Type B pancreatic cell (in vitro differentiated cells): ENCODE results near the gene NAT9. TPM values are rescaled to one million over a fixed set of nuclear protein-coding genes. Genes with fewer than 3 reads are reported as not detected.

Source experiments
- DNase-seq: peaks from one replicate; pipeline ENCODE4 v3.0.0; 2021; ENCODE audit warnings: mixed read lengths; ENCODE audit not compliant: unreplicated experiment; ENCODE audit errors: extremely low spot score
- H3K27ac Mint-ChIP-seq: 2 replicates; pipeline ENCODE4 v1.8.0; 2021; ENCODE audit warnings: mild to moderate bottlenecking, mixed read lengths
- H3K27me3 Mint-ChIP-seq: 2 replicates; pipeline ENCODE4 v1.8.0; 2021; ENCODE audit warnings: mixed read lengths
- H3K36me3 Mint-ChIP-seq: 2 replicates; pipeline ENCODE4 v1.8.0; 2021; ENCODE audit warnings: mixed read lengths
- H3K4me1 Mint-ChIP-seq: one replicate; pipeline ENCODE4 v1.8.0; 2021; ENCODE audit warnings: mixed read lengths; ENCODE audit not compliant: unreplicated experiment
- H3K4me3 Mint-ChIP-seq: 2 replicates; pipeline ENCODE4 v1.8.0; 2021; ENCODE audit warnings: mild to moderate bottlenecking, mixed read lengths
- H3K9me3 Mint-ChIP-seq: 2 replicates; pipeline ENCODE4 v1.8.0; 2021; ENCODE audit warnings: mixed read lengths
- CTCF ChIP-seq: fragments of 200-600 bp; sonication (generic); conservative IDR thresholded peaks from 2 replicates; pipeline ENCODE4 v1.5.0; 2021; ENCODE audit warnings: antibody characterized with exemption, mild to moderate bottlenecking
- total RNA-seq: library from RNA; stranded (reverse); gene quantifications from 2 replicates; pipeline ENCODE4 v1.2.1, GENCODE V29; 2021; ENCODE audit warnings: low replicate concordance

NAT9 gene
- total RNA-seq, 1 donor from 2014 or later: 67.2 TPM

GRCh38 chr17:74807925-74808324, 31.8 kb upstream of the NAT9 start:
- H3K36me3 Mint-ChIP-seq: peaks cover 4% of the 10 kb centered on the region
- TF ChIP-seq CTCF: no peak
- H3K27me3 Mint-ChIP-seq: no peaks in the 10 kb centered on the region
- DNase-seq: no peak
- H3K4me3 Mint-ChIP-seq: no peak overlapping the region
- H3K9me3 Mint-ChIP-seq: no peaks in the 10 kb centered on the region
- peaks cover 10% of the 10 kb centered on the region for H3K4me1 Mint-ChIP-seq
- no peak overlapping the region for H3K27ac Mint-ChIP-seq

GRCh38 chr17:74807441-74807840, 31.3 kb upstream of the NAT9 start:
- no peak overlapping the region for H3K4me3 Mint-ChIP-seq
- no peak for TF ChIP-seq CTCF

GRCh38 chr17:74806334-74806733, 30.2 kb upstream of the NAT9 start:
- Mint-ChIP-seq H3K4me1 (no peaks in the 10 kb centered on the region), H3K27me3 (no peaks in the 10 kb centered on the region), H3K4me3 (no peak overlapping the region), H3K9me3 (no peaks in the 10 kb centered on the region), H3K27ac (no peak overlapping the region), H3K36me3 (peaks cover 4% of the 10 kb centered on the region)
- no peak for TF ChIP-seq CTCF
- DNase-seq: no peak

More at GRCh38 chr17:74807441-74807840, 31.3 kb upstream of the NAT9 start:
- Mint-ChIP-seq H3K9me3 (no peaks in the 10 kb centered on the region), H3K4me1 (peaks cover 6% of the 10 kb centered on the region), H3K36me3 (peaks cover 4% of the 10 kb centered on the region), H3K27ac (no peak overlapping the region), H3K27me3 (no peaks in the 10 kb centered on the region)
- DNase-seq: no peak

- no peak for DNase-seq
These were observed 29.4 kb upstream of the NAT9 start for GRCh38 chr17:74805591-74805991.

GRCh38 chr17:74804683-74805082, 28.5 kb upstream of the NAT9 start:
- H3K36me3 Mint-ChIP-seq: no peaks in the 10 kb centered on the region
- no peaks in the 10 kb centered on the region for H3K27me3 Mint-ChIP-seq
- DNase-seq: no peak
- H3K27ac Mint-ChIP-seq: no peak overlapping the region
- no peaks in the 10 kb centered on the region for H3K9me3 Mint-ChIP-seq
- no peaks in the 10 kb centered on the region for H3K4me1 Mint-ChIP-seq
- no peak for TF ChIP-seq CTCF
- no peak overlapping the region for H3K4me3 Mint-ChIP-seq

More at GRCh38 chr17:74805591-74805991, 29.4 kb upstream of the NAT9 start:
- no peak overlapping the region for H3K27ac Mint-ChIP-seq
- no peak overlapping the region for H3K4me3 Mint-ChIP-seq
- H3K4me1 Mint-ChIP-seq: no peaks in the 10 kb centered on the region
- no peak for TF ChIP-seq CTCF
- H3K27me3 Mint-ChIP-seq: no peaks in the 10 kb centered on the region
- peaks cover 4% of the 10 kb centered on the region for H3K36me3 Mint-ChIP-seq
- no peaks in the 10 kb centered on the region for H3K9me3 Mint-ChIP-seq

- H3K36me3 Mint-ChIP-seq: no peaks in the 10 kb centered on the region
- no peaks in the 10 kb centered on the region for H3K27me3 Mint-ChIP-seq
- no peak overlapping the region for H3K27ac Mint-ChIP-seq
- H3K4me3 Mint-ChIP-seq: no peak overlapping the region
- no peak for TF ChIP-seq CTCF
- DNase-seq: no peak
- peaks cover under 1% of the 10 kb centered on the region for H3K4me1 Mint-ChIP-seq
- no peaks in the 10 kb centered on the region for H3K9me3 Mint-ChIP-seq
These were observed 27.8 kb upstream of the NAT9 start for GRCh38 chr17:74803971-74804370.
